Measurements from ENCODE around the gene LPP. TPM values are rescaled to one million over a fixed set of nuclear protein-coding genes. Genes with fewer than 3 reads are reported as not detected.

The LPP gene
- total RNA-seq, 1 donor from 2014 or later: 184 TPM

- no peak for DNase-seq (ENCODE audit: extremely low spot score, unreplicated experiment)
- TF ChIP-seq CTCF (IDR thresholded peaks at IDR 0.05): no peak
- no peak overlapping the region for H3K27ac Mint-ChIP-seq (ENCODE audit: unreplicated experiment)
- H3K4me1 Mint-ChIP-seq (ENCODE audit: unreplicated experiment): peaks cover 12% of the 10 kb centered on the region
- H3K9me3 Mint-ChIP-seq (ENCODE audit: unreplicated experiment): peaks cover 3% of the 10 kb centered on the region
- H3K27me3 Mint-ChIP-seq (ENCODE audit: unreplicated experiment): no peaks in the 10 kb centered on the region
- H3K4me3 Mint-ChIP-seq (ENCODE audit: unreplicated experiment): no peak overlapping the region
- no peaks in the 10 kb centered on the region for H3K36me3 Mint-ChIP-seq (ENCODE audit: unreplicated experiment)
These were observed 18.7 kb upstream of the LPP start for GRCh38 chr3:188135271-188135670.

- Mint-ChIP-seq H3K4me3 (ENCODE audit: unreplicated experiment) (no peak overlapping the region), H3K4me1 (ENCODE audit: unreplicated experiment) (peaks cover 12% of the 10 kb centered on the region), H3K9me3 (ENCODE audit: unreplicated experiment) (peaks cover 3% of the 10 kb centered on the region), H3K27me3 (ENCODE audit: unreplicated experiment) (no peaks in the 10 kb centered on the region), H3K36me3 (ENCODE audit: unreplicated experiment) (no peaks in the 10 kb centered on the region), H3K27ac (ENCODE audit: unreplicated experiment) (no peak overlapping the region)
- no peak for TF ChIP-seq CTCF (IDR thresholded peaks at IDR 0.05)
- no peak for DNase-seq (ENCODE audit: extremely low spot score, unreplicated experiment)
These were observed 16.9 kb upstream of the LPP start for GRCh38 chr3:188137051-188137450.

GRCh38 chr3:188139466-188139865, 14.5 kb upstream of the LPP start:
- H3K9me3 Mint-ChIP-seq (ENCODE audit: unreplicated experiment): no peaks in the 10 kb centered on the region
- no peak for DNase-seq (ENCODE audit: extremely low spot score, unreplicated experiment)
- H3K4me3 Mint-ChIP-seq (ENCODE audit: unreplicated experiment): no peak overlapping the region
- no peaks in the 10 kb centered on the region for H3K36me3 Mint-ChIP-seq (ENCODE audit: unreplicated experiment)
- no peak for TF ChIP-seq CTCF (IDR thresholded peaks at IDR 0.05)
- no peaks in the 10 kb centered on the region for H3K27me3 Mint-ChIP-seq (ENCODE audit: unreplicated experiment)
- H3K27ac Mint-ChIP-seq (ENCODE audit: unreplicated experiment): no peak overlapping the region
- H3K4me1 Mint-ChIP-seq (ENCODE audit: unreplicated experiment): peaks cover 11% of the 10 kb centered on the region

GRCh38 chr3:188146219-188146618, 7.7 kb upstream of the LPP start:
- H3K9me3 Mint-ChIP-seq (ENCODE audit: unreplicated experiment): no peaks in the 10 kb centered on the region
- DNase-seq (ENCODE audit: extremely low spot score, unreplicated experiment): no peak
- no peaks in the 10 kb centered on the region for H3K36me3 Mint-ChIP-seq (ENCODE audit: unreplicated experiment)
- peaks cover 2% of the 10 kb centered on the region for H3K4me1 Mint-ChIP-seq (ENCODE audit: unreplicated experiment)
- no peak for TF ChIP-seq CTCF (IDR thresholded peaks at IDR 0.05)
- no peaks in the 10 kb centered on the region for H3K27me3 Mint-ChIP-seq (ENCODE audit: unreplicated experiment)
- no peak overlapping the region for H3K4me3 Mint-ChIP-seq (ENCODE audit: unreplicated experiment)
- H3K27ac Mint-ChIP-seq (ENCODE audit: unreplicated experiment): no peak overlapping the region

- DNase-seq (ENCODE audit: extremely low spot score, unreplicated experiment): no peak
- H3K4me1 Mint-ChIP-seq (ENCODE audit: unreplicated experiment): peaks cover 16% of the 10 kb centered on the region
- no peak overlapping the region for H3K27ac Mint-ChIP-seq (ENCODE audit: unreplicated experiment)
- no peaks in the 10 kb centered on the region for H3K36me3 Mint-ChIP-seq (ENCODE audit: unreplicated experiment)
- TF ChIP-seq CTCF (IDR thresholded peaks at IDR 0.05): no peak
- H3K27me3 Mint-ChIP-seq (ENCODE audit: unreplicated experiment): no peaks in the 10 kb centered on the region
- no peaks in the 10 kb centered on the region for H3K9me3 Mint-ChIP-seq (ENCODE audit: unreplicated experiment)
- no peak overlapping the region for H3K4me3 Mint-ChIP-seq (ENCODE audit: unreplicated experiment)
These were observed 6.2 kb upstream of the LPP start for GRCh38 chr3:188147782-188148181.

Data from osteocyte (in vitro differentiated cells).